ENCODE measurements around the gene SLC18A2.

Gene SLC18A2

DNA sequence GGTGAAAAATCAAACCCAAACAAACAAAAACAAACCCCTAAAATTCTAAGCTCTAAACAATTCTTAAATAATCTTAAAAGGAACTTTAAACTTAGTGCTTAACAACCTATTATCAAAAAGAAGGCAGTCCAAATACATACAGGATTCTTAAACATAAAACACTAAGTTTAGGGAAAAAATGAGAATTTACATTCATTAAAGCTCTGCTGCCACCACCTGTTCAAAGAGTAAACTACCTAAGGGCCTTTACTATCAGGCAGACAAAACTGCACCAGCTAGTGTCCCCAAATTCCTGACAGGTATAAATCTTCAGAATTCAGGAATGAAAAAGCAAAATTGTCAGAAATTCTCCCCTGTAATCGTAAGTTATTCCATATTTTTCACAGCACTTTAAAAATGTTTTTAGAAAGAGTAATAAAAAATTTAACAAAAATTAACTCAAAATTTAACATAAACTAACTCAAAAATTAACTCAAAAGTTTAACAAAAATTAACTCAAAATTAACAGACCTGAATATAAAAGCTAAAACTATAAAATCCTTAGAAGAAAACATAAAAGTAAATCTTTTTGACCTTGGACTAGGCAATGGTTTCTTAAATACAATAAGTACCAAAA is 79.2 kb downstream of the SLC18A2 start:
- DNase-seq = no peak

DNA sequence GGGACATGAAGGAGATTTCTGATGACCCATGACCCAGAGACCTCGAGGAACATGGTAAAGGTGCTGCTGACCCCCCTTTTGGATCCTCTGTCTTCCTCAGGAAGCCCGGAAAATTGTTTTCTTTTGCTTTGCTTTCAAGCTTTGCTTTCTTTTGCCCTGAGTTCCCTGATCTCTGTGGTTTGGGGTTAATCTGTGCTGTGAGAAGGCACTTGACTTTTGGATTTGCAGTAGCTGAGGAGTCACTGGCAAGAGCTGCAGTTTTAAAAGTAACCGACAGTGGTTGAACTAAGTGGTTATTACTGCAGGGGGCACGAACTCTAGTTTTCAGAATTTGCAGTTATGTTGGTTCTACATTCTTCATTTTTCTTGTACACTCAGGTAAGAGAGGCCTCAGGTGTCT is 81.3 kb downstream of the SLC18A2 start:
- no peak for DNase-seq

DNA sequence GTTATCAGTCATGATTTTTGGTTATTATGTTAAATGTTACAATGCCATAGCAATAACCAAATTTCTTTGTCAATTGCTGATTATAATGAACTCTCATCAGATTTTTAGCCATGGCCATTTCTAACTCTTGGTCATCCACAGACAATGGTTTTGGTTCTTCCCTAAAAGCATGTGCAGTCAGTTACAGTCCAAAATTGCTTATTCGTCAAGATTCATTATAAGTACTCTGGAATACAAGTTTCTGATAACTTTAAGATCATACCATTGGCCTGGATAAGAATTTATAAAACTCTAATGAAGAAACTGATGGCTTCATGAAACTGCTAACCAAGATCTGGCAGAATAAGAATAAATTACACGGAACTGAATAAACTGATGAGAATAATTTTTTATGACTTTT is 83.5 kb downstream of the SLC18A2 start:
- DNase-seq = no peak

DNA sequence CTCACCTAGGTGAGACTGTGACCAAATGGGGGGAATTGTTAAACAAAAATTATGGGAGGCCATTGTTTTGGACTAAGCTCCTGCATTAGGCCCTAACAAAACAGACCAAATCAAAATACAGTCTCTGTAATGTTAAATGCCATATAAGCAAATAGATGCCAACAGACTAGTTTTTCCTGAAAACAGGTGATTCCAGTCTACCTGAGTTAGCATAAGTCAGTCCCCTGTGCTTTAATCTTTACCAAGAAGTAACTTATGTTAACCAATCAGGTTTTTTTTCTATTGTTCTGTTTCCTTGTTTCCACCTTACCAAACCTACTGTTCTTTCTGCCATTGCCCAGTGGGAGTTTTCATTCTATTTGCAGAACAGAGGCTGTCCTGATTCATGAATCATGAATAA is 86.3 kb downstream of the SLC18A2 start:
- DNase-seq = no peak
